Sigmoid colon (tissue), 4 donors: ENCODE results near the gene ZNF200.

ENCODE experiments used
- EP300 ChIP-seq, 4 donors: sonication (generic); formaldehyde crosslinking; IDR thresholded peaks; one replicate each; pipeline ENCODE4 v1.6.1; 2017; ENCODE audit warnings: antibody characterized with exemption in 4 of 4
- POLR2A ChIP-seq, 2 donors: fragments of 450-650 bp; IDR thresholded peaks; one replicate each; pipeline ENCODE4 v1.6.1; 2016; ENCODE audit warnings: antibody characterized with exemption in 2 of 2, mild to moderate bottlenecking in 2 of 2, moderate library complexity in 2 of 2
- POLR2AphosphoS5 ChIP-seq, 4 donors: sonication (generic); formaldehyde crosslinking; IDR thresholded peaks; one replicate each; pipeline ENCODE4 v1.6.1; 2017; ENCODE audit warnings: antibody characterized with exemption in 4 of 4
- TF ChIP-seq, protein P1 (sequence below), 4 experiments: fragments of 450-650 bp in 3 of 4; fragments of 200-600 bp in 1 of 4; IDR thresholded peaks; one replicate each; pipeline ENCODE4 v1.5.1; 2016 to 2019; ENCODE audit warnings: antibody characterized with exemption in 4 of 4, mild to moderate bottlenecking in 3 of 4, moderate library complexity in 2 of 4

DNA sequence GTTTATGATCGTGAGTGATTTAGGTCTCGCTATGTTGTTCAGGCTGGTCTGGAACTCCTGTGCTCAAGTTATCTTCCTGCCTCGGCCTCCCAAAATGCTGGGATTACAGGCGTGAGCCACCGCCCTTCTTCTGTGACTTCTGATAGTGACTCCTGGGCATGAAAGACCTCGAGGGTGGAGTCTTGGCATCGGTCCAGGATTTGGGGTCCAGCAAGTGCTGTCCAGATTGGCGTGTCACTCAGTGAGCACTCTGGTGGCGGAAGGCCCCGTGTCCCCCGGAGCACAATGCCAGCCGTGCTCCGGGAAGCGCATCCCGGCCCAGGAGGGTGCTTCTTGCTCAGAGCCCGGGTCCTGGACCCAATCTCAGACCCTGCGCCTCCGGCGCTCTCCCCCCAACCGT, 40.2 kb downstream of the ZNF200 start:
- TF ChIP-seq, protein P1, sequence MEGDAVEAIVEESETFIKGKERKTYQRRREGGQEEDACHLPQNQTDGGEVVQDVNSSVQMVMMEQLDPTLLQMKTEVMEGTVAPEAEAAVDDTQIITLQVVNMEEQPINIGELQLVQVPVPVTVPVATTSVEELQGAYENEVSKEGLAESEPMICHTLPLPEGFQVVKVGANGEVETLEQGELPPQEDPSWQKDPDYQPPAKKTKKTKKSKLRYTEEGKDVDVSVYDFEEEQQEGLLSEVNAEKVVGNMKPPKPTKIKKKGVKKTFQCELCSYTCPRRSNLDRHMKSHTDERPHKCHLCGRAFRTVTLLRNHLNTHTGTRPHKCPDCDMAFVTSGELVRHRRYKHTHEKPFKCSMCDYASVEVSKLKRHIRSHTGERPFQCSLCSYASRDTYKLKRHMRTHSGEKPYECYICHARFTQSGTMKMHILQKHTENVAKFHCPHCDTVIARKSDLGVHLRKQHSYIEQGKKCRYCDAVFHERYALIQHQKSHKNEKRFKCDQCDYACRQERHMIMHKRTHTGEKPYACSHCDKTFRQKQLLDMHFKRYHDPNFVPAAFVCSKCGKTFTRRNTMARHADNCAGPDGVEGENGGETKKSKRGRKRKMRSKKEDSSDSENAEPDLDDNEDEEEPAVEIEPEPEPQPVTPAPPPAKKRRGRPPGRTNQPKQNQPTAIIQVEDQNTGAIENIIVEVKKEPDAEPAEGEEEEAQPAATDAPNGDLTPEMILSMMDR (IDR thresholded peaks at IDR 0.05), result no peak
- TF ChIP-seq POLR2AphosphoS5 (IDR thresholded peaks at IDR 0.05), result no peak
- no peak for TF ChIP-seq POLR2A (IDR thresholded peaks at IDR 0.05)
- TF ChIP-seq EP300 (IDR thresholded peaks at IDR 0.05), result no peak
